C4-2B (cell line): ENCODE data around the gene C2CD4C.

Experiments
- H3K27ac ChIP-seq: fragments of 450-650 bp; 2 replicates; pipeline ENCODE4 v1.5.1; 2017
- CTCF ChIP-seq: fragments of 450-650 bp; conservative IDR thresholded peaks from 2 replicates; pipeline ENCODE4 v1.5.1; 2017; ENCODE audit warnings: mild to moderate bottlenecking
- ZFX ChIP-seq: fragments of 450-650 bp; IDR thresholded peaks from 2 replicates; pipeline ENCODE4 v1.6.1; 2017

Gene C2CD4C

GRCh38 chr19:375395-376110 is 33.4 kb downstream of the C2CD4C start:
- TF ChIP-seq ZFX = no peak
- no peak for TF ChIP-seq CTCF
- no peak overlapping the region for H3K27ac ChIP-seq

GRCh38 chr19:374886-375235 is 34.1 kb downstream of the C2CD4C start:
- TF ChIP-seq CTCF = no peak
- no peak for TF ChIP-seq ZFX
- H3K27ac ChIP-seq = no peak overlapping the region

- no peak overlapping the region for H3K27ac ChIP-seq
- no peak for TF ChIP-seq ZFX
- no peak for TF ChIP-seq CTCF
Observed at GRCh38 chr19:374183-374885, 34.6 kb downstream of the C2CD4C start.

- TF ChIP-seq CTCF (no peak), ZFX (no peak)
- no peak overlapping the region for H3K27ac ChIP-seq
Observed at GRCh38 chr19:373391-374182, 35.4 kb downstream of the C2CD4C start.

- TF ChIP-seq CTCF (no peak), ZFX (no peak)
- H3K27ac ChIP-seq = no peak overlapping the region
Observed at GRCh38 chr19:372306-372890, 36.5 kb downstream of the C2CD4C start.

DNA sequence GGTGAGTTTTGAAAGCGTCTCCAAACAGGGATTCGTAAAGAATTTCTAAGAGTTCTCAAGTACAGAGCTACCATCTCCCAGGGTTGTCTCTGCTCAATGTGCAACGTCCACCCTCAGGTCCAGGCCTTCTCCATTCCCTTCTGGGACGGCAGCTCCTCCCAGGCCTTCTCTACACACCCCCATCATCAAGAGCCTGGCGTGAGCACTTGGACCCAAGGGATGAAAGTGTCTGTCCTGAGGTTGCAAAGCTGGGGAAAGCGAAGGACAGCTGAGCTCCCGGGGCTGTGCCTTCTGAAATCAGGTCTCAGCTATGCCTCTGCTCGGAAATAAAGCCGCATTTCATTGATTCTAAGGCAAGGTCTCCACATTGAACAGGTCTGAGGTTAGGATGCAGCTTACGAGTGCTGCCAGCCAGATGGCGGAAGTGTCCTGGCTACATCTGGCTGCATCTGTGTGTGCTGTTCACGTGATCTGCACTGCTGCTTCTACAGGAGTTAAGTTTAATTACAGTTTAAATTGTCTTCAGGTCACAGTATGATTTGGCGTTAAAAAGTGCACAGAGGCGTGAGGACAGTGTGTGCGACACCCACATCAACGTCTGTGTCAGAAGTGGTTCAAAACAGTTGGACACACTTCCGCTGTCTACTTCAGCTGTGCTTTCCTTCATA is 37.3 kb downstream of the C2CD4C start:
- H3K27ac ChIP-seq = no peak overlapping the region
- TF ChIP-seq ZFX (no peak), CTCF (no peak)
